Thyroid gland (tissue), 4 donors: Measurements from ENCODE around the gene BCL2. TPM values are rescaled to one million over a fixed set of nuclear protein-coding genes. Genes with fewer than 3 reads are reported as not detected.
"Not testable (repeated sequence)": the region's sequence is repeated elsewhere in the genome, so short reads cannot be mapped to it uniquely, and the experiment has no call there.

Source experiments
- DNase-seq, 2 donors: peaks; one replicate each; pipeline ENCODE4 v3.0.0-alpha.2; 2019
- H3K27ac ChIP-seq, 3 donors: fragments of 200-600 bp; sonication (generic); 1 replicate in 2 of 3; 2 replicates in 1 of 3; pipeline ENCODE4 v1.5.1; 2016 to 2019; ENCODE audit warnings: mild to moderate bottlenecking in 1 of 3, moderate library complexity in 1 of 3
- H3K27me3 ChIP-seq: fragments of 200-600 bp; sonication (generic); one replicate; pipeline ENCODE4 v1.5.1; 2019
- H3K36me3 ChIP-seq, 2 donors: fragments of 200-600 bp; sonication (generic); one replicate each; pipeline ENCODE4 v1.5.1; 2016 to 2019
- H3K4me1 ChIP-seq, 2 donors: fragments of 200-600 bp; sonication (generic); one replicate each; pipeline ENCODE4 v1.5.1; 2017 to 2019
- H3K4me3 ChIP-seq, 3 donors: fragments of 200-600 bp; sonication (generic); replicated peaks in 1 of 3; 1 replicate in 2 of 3; 2 replicates in 1 of 3; pipeline ENCODE4 v1.5.1; 2016; ENCODE audit warnings: mild to moderate bottlenecking in 1 of 3
- H3K9me3 ChIP-seq: fragments of 200-600 bp; sonication (generic); one replicate; pipeline ENCODE4 v1.5.1; 2017
- POLR2A ChIP-seq, 2 donors: fragments of 450-650 bp; IDR thresholded peaks; one replicate each; pipeline ENCODE4 v1.6.1; 2017; ENCODE audit warnings: antibody characterized with exemption in 2 of 2, mild to moderate bottlenecking in 2 of 2, moderate library complexity in 1 of 2
- WGBS, 2 donors: methylation state at CpG; one replicate each; pipeline ENCODE4 v1.1.5; 2017; 5-methylcytosine and 5-hydroxymethylcytosine counted together
- intact Hi-C: fragments of 100-400 bp; cut with DNase I; formaldehyde crosslinking; loops from one replicate; pipeline ENCODE4 v1.15.1; 2023
- total RNA-seq, 4 donors: library from RNA; depleted of rRNA; stranded (reverse); fragments of >200 nt; gene quantifications; one replicate each; pipeline ENCODE4 v1.2.3, GENCODE V29; 2016
- TF ChIP-seq, protein P1 (sequence below), 6 experiments: fragments of 200-600 bp in 3 of 6; fragments of 450-650 bp in 3 of 6; sonication (generic) in 3 of 6; IDR thresholded peaks; one replicate each; pipeline ENCODE4 v1.5.1; 2016 to 2019; ENCODE audit warnings: antibody characterized with exemption in 6 of 6, mild to moderate bottlenecking in 2 of 6, inconsistent platforms in 1 of 6, moderate library complexity in 1 of 6

Gene BCL2
- total RNA-seq, 4 donors from 2014 or later: 108 to 163 (median 115) TPM

DNA sequence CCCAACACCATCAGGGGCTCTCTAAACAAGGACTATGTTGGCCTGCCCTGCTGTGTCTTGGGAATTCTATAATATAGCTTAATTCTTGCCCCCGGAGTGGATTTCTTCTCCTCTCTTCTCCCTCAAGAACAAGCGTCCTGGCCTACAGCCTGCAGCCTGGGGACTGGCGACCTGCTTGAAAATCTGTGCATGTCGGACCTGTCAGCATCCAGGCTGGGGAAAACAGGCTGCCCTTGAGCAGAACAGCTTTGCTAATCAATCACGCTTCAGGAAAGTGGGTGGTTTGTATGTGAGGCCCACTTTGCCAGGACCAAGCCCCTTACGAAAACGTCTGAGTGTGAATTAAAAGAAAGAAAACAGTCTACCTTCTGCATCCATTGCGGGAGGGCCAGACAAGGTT lies 116.7 kb downstream of the BCL2 start:
- intact Hi-C loops: no loop called here
- Histone ChIP-seq H3K36me3 (no peaks in the 10 kb centered on the region), H3K4me3 (no peak overlapping the region), H3K27me3 (no peaks in the 10 kb centered on the region), H3K9me3 (no peaks in the 10 kb centered on the region), H3K27ac (peak overlapping the region; percentile 36 to 78 (median 75)), H3K4me1 (peaks cover 39 to 56% of the 10 kb centered on the region in 2 donors)
- peak in 1 of 2 donors; percentile 24 for DNase-seq
- TF ChIP-seq, protein P1, sequence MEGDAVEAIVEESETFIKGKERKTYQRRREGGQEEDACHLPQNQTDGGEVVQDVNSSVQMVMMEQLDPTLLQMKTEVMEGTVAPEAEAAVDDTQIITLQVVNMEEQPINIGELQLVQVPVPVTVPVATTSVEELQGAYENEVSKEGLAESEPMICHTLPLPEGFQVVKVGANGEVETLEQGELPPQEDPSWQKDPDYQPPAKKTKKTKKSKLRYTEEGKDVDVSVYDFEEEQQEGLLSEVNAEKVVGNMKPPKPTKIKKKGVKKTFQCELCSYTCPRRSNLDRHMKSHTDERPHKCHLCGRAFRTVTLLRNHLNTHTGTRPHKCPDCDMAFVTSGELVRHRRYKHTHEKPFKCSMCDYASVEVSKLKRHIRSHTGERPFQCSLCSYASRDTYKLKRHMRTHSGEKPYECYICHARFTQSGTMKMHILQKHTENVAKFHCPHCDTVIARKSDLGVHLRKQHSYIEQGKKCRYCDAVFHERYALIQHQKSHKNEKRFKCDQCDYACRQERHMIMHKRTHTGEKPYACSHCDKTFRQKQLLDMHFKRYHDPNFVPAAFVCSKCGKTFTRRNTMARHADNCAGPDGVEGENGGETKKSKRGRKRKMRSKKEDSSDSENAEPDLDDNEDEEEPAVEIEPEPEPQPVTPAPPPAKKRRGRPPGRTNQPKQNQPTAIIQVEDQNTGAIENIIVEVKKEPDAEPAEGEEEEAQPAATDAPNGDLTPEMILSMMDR (IDR thresholded peaks at IDR 0.05): no peak
- TF ChIP-seq POLR2A (IDR thresholded peaks at IDR 0.05): no peak
- 62 to 65% methylated on average over 7 to 8 of the region's 8 CpGs for WGBS, 2 donors

DNA sequence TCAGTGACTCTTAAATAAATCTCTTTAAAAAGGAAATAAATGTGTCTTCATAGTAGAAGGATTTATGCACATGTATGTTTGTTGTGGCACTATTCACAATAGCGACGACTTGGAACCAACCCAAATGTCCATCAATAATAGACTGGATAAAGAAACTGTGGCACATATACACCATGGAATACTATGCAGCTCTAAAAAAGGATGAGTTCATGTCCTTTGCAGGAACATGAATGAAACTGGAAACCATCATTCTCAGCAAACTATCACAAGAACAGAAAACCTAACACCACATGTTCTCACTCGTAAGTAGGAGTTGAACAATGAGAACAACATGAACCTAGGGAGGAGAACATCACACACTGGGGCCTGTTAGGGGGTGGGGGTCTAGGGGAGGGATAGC lies 118.1 kb downstream of the BCL2 start:
- H3K9me3 ChIP-seq, H3K27me3 ChIP-seq, DNase-seq, H3K36me3 ChIP-seq, intact Hi-C loops, H3K4me3 ChIP-seq: not testable (repeated sequence)
- Histone ChIP-seq H3K27ac (peak overlapping the region; percentile 40 to 78 (median 75)), H3K4me1 (peaks cover 49 to 62% of the 10 kb centered on the region in 2 donors)
- WGBS, 2 donors: 94 to 97% methylated on average over 3 of the region's 3 CpGs

DNA sequence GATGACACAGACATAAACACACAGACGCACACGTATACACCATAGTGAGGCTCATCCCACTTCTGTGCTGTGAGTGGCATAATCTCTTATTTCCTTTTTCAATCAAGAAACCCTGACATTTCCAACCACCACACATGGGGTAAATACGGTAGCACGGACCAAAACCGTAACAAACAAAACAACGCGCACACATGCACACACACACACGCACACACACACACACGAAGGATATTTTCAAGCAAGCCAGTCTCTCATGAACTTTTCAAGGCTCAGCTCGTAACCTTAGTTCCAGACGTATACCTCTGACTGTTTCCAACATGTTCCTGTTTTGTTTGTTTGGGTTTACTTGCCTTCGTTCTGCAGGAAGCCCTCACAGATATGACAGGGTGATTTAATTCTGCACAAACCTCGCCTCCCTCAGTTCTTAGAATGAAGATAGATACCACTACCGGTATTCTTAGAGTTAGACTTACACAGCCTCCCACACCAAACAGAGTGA lies 119.8 kb downstream of the BCL2 start:
- H3K27ac ChIP-seq: peak overlapping the region in 2 of 3 donors; percentile 8 to 21
- H3K36me3 ChIP-seq: no peaks in the 10 kb centered on the region
- WGBS, 2 donors: 61 to 67% methylated on average over 14 of the region's 14 CpGs
- H3K9me3 ChIP-seq: no peaks in the 10 kb centered on the region
- no peak for DNase-seq
- no peak overlapping the region for H3K4me3 ChIP-seq
- H3K27me3 ChIP-seq: no peaks in the 10 kb centered on the region
- TF ChIP-seq, protein P1 (IDR thresholded peaks at IDR 0.05): no peak
- TF ChIP-seq POLR2A (IDR thresholded peaks at IDR 0.05): no peak
- intact Hi-C loops: no loop called here
- peaks cover 62 to 72% of the 10 kb centered on the region in 2 donors for H3K4me1 ChIP-seq

DNA sequence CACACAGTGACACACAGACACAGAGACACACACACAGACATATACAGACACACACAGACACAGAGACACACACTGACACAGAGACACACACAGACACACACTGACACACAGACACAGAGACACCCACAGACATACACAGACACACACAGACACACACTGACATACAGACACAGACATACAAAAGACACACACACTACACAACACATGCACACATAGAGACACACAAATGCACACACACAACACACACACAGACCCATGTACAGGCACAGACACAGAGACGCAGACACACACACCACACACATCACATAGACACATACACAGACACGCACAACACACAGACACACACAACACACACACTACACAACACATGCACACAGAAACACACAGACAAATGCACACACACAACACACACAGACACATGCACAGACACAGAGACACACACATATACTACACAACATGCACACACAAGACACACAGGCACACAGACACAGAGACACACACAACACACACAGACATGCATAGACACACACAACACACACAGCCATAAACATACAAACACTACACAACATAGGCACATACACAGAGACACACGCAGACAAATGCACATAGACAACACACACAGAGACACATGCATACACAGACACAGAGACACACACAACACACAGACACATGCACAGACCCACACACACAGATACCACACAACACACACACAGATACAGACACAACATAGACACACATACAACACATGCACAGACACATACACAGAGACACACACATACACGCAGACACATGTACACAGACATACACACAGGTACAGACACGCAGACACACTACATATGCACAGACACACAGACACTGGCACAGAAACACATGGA lies 120.5 kb downstream of the BCL2 start:
- Histone ChIP-seq H3K9me3 (no peaks in the 10 kb centered on the region), H3K4me3 (no peak overlapping the region), H3K36me3 (no peaks in the 10 kb centered on the region), H3K27me3 (no peaks in the 10 kb centered on the region), H3K27ac (peak overlapping the region in 2 of 3 donors; percentile 26 to 58), H3K4me1 (peaks cover 62 to 73% of the 10 kb centered on the region in 2 donors)
- 92 to 94% methylated on average over 5 of the region's 5 CpGs for WGBS, 2 donors
- no peak for DNase-seq
- intact Hi-C loops: no loop called here
- TF ChIP-seq, protein P1 (IDR thresholded peaks at IDR 0.05): no peak
- no peak for TF ChIP-seq POLR2A (IDR thresholded peaks at IDR 0.05)

DNA sequence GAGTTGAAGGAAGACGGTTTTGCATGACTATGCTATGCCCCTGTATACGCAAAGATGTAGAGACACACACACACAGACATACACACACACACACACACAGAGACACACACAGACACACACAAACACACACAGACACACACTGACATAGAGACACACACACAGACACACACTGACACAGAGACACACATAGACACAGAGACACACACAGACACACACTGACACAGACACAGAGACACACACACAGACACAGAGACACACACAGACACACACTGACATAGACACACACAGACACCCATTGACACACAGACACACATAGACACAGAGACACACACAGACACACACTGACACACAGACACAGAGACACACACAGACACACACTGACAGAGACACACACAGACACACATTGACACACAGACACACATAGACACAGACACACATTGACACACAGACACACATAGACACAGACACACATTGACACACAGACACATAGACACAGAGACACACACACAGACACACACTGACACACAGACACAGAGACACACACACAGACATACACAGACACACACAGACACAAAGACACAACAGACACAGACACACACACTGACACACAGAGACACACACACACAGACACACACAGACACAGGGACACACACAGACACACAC lies 121.3 kb downstream of the BCL2 start:
- Histone ChIP-seq H3K36me3 (no peaks in the 10 kb centered on the region), H3K9me3 (no peaks in the 10 kb centered on the region), H3K4me1 (peaks cover 60 to 71% of the 10 kb centered on the region in 2 donors), H3K27me3 (no peaks in the 10 kb centered on the region), H3K4me3 (no peak overlapping the region), H3K27ac (peak overlapping the region; percentile 26 to 58 (median 36))
- intact Hi-C loops: no loop called here
- TF ChIP-seq, protein P1 (IDR thresholded peaks at IDR 0.05): no peak
- no peak for TF ChIP-seq POLR2A (IDR thresholded peaks at IDR 0.05)
- 76% methylated on average over 2 of the region's 2 CpGs for WGBS, 2 donors
- DNase-seq: no peak
